ENCODE measurements around the gene CDK10. TPM values are rescaled to one million over a fixed set of nuclear protein-coding genes. Genes with fewer than 3 reads are reported as not detected.
"Not testable (repeated sequence)": the region's sequence is repeated elsewhere in the genome, so short reads cannot be mapped to it uniquely, and the experiment has no call there.

CDK10 gene
- total RNA-seq, 1 donor from 2014 or later, result 132 TPM

DNA sequence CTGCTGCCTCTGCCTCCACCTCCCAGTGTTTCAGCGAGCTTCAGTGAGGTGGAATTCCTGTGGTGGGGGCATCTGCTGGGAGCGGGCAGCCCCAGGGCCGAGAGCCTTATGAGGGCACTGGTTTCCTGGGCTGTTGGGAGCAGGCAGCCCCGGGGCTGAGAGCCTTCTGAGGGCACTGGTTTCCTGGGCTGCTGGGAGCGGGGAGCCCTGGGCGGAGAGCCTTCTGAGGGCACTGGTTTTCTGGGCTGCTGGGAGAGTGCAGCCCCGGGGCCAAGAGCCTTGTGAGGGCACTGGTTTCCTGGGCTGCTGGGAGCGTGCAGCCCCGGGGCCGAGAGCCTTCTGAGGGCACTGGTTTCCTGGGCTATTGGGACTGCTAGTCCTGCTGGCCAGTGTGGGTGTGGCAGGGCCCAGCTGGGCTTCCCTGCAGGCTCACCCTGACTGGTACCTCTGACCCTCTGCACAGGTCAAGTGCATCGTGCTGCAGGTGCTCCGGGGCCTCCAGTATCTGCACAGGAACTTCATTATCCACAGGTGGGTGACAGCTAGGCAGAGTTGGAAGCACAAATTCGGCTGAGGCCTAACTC is 5.6 kb downstream of the CDK10 start:
- TF ChIP-seq, protein P1, sequence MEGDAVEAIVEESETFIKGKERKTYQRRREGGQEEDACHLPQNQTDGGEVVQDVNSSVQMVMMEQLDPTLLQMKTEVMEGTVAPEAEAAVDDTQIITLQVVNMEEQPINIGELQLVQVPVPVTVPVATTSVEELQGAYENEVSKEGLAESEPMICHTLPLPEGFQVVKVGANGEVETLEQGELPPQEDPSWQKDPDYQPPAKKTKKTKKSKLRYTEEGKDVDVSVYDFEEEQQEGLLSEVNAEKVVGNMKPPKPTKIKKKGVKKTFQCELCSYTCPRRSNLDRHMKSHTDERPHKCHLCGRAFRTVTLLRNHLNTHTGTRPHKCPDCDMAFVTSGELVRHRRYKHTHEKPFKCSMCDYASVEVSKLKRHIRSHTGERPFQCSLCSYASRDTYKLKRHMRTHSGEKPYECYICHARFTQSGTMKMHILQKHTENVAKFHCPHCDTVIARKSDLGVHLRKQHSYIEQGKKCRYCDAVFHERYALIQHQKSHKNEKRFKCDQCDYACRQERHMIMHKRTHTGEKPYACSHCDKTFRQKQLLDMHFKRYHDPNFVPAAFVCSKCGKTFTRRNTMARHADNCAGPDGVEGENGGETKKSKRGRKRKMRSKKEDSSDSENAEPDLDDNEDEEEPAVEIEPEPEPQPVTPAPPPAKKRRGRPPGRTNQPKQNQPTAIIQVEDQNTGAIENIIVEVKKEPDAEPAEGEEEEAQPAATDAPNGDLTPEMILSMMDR (conservative IDR thresholded peaks at IDR 0.05), result no peak
- no peaks in the 10 kb centered on the region for H3K9me3 Mint-ChIP-seq
- peaks cover 6% of the 10 kb centered on the region for H3K4me1 Mint-ChIP-seq (ENCODE audit: unreplicated experiment)
- DNase-seq (ENCODE audit: extremely low spot score, unreplicated experiment), result no peak
- no peaks in the 10 kb centered on the region for H3K27me3 Mint-ChIP-seq
- H3K36me3 Mint-ChIP-seq, result no peaks in the 10 kb centered on the region
- no peak overlapping the region for H3K4me3 Mint-ChIP-seq
- H3K27ac Mint-ChIP-seq, result no peak overlapping the region

DNA sequence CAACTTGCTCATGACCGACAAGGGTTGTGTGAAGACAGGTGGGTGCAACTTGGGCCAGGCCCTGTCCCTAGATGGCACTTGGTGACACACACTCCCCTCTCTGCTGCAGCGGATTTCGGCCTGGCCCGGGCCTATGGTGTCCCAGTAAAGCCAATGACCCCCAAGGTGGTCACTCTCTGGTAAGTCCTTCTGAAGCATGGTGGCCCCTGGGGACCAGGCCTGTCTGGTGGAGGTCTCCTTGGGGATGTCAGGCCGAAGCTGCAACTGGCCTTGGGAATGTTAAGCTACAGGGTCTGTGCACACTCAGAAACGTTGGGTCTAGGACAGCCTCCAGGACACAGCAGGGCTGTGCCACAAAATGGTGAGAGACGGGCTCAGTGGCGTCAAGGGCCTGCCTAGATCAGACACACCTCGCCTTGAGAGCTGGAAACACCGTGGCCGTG is 6.8 kb downstream of the CDK10 start:
- no peaks in the 10 kb centered on the region for H3K4me1 Mint-ChIP-seq (ENCODE audit: unreplicated experiment)
- TF ChIP-seq, protein P1 (conservative IDR thresholded peaks at IDR 0.05), result no peak
- no peaks in the 10 kb centered on the region for H3K36me3 Mint-ChIP-seq
- H3K27ac Mint-ChIP-seq, result no peak overlapping the region
- H3K27me3 Mint-ChIP-seq, result no peaks in the 10 kb centered on the region
- H3K4me3 Mint-ChIP-seq, result no peak overlapping the region
- no peak for DNase-seq (ENCODE audit: extremely low spot score, unreplicated experiment)
- H3K9me3 Mint-ChIP-seq, result no peaks in the 10 kb centered on the region

DNA sequence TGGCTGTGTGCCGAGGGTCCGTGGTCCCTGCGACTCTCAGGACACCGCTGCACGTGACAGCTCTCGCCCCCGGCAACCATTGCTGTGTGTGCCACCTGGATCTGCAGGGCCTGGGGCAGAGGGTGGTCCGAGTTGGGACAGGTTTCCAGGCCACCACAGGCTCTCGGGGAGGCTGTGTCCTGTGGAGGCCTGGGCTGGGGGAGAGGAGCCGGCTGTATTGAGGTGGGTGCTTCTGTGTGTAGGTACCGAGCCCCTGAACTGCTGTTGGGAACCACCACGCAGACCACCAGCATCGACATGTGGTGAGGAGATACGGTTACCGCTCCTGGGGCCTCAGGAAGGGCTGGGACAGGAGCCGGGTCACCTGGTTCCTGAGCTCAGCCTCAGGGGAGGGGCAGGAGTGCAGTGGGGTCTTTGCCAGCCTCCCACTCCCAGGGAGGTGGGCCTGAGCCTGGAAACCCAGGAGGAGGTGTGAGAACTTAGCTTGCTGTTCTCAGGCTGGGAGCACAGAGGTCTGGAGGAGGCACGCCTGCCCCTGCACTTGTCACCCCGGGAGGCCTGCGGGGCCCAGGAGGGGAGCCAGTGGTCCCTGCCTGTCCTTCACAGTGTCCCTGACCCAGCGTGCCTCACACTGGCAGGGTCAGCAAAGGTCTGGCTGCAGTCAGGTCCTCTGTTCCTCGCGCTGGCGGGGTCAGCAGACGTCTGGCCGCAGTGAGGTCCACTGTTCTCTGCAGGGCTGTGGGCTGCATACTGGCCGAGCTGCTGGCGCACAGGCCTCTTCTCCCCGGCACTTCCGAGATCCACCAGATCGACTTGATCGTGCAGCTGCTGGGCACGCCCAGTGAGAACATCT is 7.7 kb downstream of the CDK10 start:
- peaks cover 3% of the 10 kb centered on the region for H3K36me3 Mint-ChIP-seq
- H3K27ac Mint-ChIP-seq, result no peak overlapping the region
- H3K4me3 Mint-ChIP-seq, result no peak overlapping the region
- no peak for DNase-seq (ENCODE audit: extremely low spot score, unreplicated experiment)
- peaks cover 3% of the 10 kb centered on the region for H3K4me1 Mint-ChIP-seq (ENCODE audit: unreplicated experiment)
- H3K27me3 Mint-ChIP-seq, result no peaks in the 10 kb centered on the region
- H3K9me3 Mint-ChIP-seq, result no peaks in the 10 kb centered on the region
- TF ChIP-seq, protein P1 (conservative IDR thresholded peaks at IDR 0.05), result no peak

DNA sequence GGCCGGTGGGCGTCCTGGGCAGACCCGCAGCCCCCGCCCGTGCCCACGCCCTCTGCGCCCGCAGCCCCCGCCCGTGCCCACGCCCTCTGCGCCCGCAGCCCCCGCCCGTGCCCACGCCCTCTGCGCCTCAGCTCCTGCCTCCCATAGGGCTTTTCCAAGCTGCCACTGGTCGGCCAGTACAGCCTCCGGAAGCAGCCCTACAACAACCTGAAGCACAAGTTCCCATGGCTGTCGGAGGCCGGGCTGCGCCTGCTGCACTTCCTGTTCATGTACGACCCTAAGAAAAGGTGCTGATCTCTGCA is 8.2 kb downstream of the CDK10 start:
- not testable (repeated sequence) for DNase-seq (ENCODE audit: extremely low spot score, unreplicated experiment); H3K9me3 Mint-ChIP-seq; H3K27ac Mint-ChIP-seq; H3K27me3 Mint-ChIP-seq; H3K36me3 Mint-ChIP-seq; H3K4me1 Mint-ChIP-seq (ENCODE audit: unreplicated experiment); H3K4me3 Mint-ChIP-seq

DNA sequence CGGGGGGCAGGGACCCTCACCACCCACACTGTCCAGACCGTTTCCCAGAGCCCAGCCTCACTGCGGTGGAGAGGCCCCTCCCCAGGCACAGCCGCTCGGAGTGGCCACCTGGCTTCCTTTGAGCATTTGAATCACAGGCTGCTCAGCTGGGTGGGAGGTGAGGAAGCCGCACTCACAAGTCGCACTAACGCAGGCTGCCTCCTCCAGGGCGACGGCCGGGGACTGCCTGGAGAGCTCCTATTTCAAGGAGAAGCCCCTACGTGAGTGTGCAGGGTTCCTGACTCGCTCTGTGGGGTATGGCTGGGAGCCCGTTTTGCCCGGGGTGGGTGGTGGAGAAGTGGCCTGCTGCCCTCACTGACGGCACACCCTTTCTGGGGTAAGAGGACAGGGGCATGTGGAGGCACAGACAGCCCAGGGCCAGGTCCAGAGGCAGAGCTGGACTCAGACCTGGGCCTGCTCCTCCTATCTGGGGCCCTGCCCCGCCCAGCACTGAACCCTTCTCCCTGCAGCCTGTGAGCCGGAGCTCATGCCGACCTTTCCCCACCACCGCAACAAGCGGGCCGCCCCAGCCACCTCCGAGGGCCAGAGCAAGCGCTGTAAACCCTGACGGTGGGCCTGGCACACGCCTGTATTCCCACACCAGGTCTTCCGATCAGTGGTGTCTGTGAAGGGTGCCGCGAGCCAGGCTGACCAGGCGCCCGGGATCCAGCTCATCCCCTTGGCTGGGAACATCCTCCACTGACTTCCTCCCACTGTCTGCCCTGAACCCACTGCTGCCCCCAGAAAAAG is 8.8 kb downstream of the CDK10 start:
- peaks cover 5% of the 10 kb centered on the region for H3K36me3 Mint-ChIP-seq
- H3K4me3 Mint-ChIP-seq, result no peak overlapping the region
- TF ChIP-seq, protein P1 (conservative IDR thresholded peaks at IDR 0.05), result no peak
- H3K4me1 Mint-ChIP-seq (ENCODE audit: unreplicated experiment), result peaks cover 9% of the 10 kb centered on the region
- DNase-seq (ENCODE audit: extremely low spot score, unreplicated experiment), result no peak
- no peaks in the 10 kb centered on the region for H3K27me3 Mint-ChIP-seq
- H3K27ac Mint-ChIP-seq, result no peak overlapping the region
- no peaks in the 10 kb centered on the region for H3K9me3 Mint-ChIP-seq
